Suprapubic skin (tissue), 4 donors: Measurements from ENCODE around the gene MVD.

Experiments used
- CTCF ChIP-seq, 2 donors: fragments of 200-600 bp in 1 of 2; fragments of 450-650 bp in 1 of 2; sonication (generic) in 1 of 2; IDR thresholded peaks; one replicate each; pipeline ENCODE4 v1.5.1; 2016 to 2019; ENCODE audit warnings: antibody characterized with exemption in 2 of 2, mild to moderate bottlenecking in 1 of 2, moderate library complexity in 1 of 2
- EP300 ChIP-seq: sonication (generic); formaldehyde crosslinking; IDR thresholded peaks from one replicate; pipeline ENCODE4 v1.6.1; 2017; ENCODE audit warnings: antibody characterized with exemption
- POLR2A ChIP-seq, 2 donors: fragments of 450-650 bp; IDR thresholded peaks; one replicate each; pipeline ENCODE4 v1.6.1; 2017; ENCODE audit warnings: antibody characterized with exemption in 2 of 2, mild to moderate bottlenecking in 2 of 2, moderate library complexity in 2 of 2
- POLR2AphosphoS5 ChIP-seq, 3 donors: sonication (generic); formaldehyde crosslinking; IDR thresholded peaks; one replicate each; pipeline ENCODE4 v1.6.1; 2017; ENCODE audit warnings: antibody characterized with exemption in 3 of 3

GRCh38 chr16:88626646-88627045 is 36.2 kb downstream of the MVD start:
- TF ChIP-seq CTCF (IDR thresholded peaks at IDR 0.05), result no peak
- no peak for TF ChIP-seq POLR2A (IDR thresholded peaks at IDR 0.05)
- TF ChIP-seq POLR2AphosphoS5 (IDR thresholded peaks at IDR 0.05), result no peak
- TF ChIP-seq EP300, result no peak
